Lung (tissue), 12 donors: Measurements from ENCODE around the gene EXOC7. TPM values are rescaled to one million over a fixed set of nuclear protein-coding genes. Genes with fewer than 3 reads are reported as not detected.

ENCODE experiments used
- ATAC-seq: fragments of 200-7000 bp; cut with Tn5 transposase; one replicate; pipeline ENCODE4 v1.9.1; 2020; ENCODE audit warnings: moderate number of reproducible peaks; ENCODE audit not compliant: insufficient read depth, low FRiP score
- DNase-seq, 3 donors: peaks; one replicate each; pipeline ENCODE4 v3.0.0-alpha.2; 2013 to 2017
- H3K27ac ChIP-seq, 2 donors: one replicate each; pipeline ENCODE4 v1.5.1; 2013; ENCODE audit warnings: mild to moderate bottlenecking in 2 of 2, moderate library complexity in 2 of 2, control low read depth in 1 of 2, inconsistent platforms in 1 of 2, low read depth in 1 of 2, low read length in 1 of 2
- H3K27me3 ChIP-seq, 3 donors: one replicate each; pipeline ENCODE4 v1.5.1; 2013; ENCODE audit warnings: low read length in 2 of 3; ENCODE audit not compliant: control insufficient read depth in 3 of 3, insufficient read depth in 3 of 3
- H3K36me3 ChIP-seq, 4 donors: one replicate each; pipeline ENCODE4 v1.5.1; 2013; ENCODE audit warnings: low read length in 4 of 4, mild to moderate bottlenecking in 1 of 4, moderate library complexity in 1 of 4; ENCODE audit not compliant: control insufficient read depth in 4 of 4, insufficient read depth in 4 of 4
- H3K4me1 ChIP-seq, 5 donors: one replicate each; pipeline ENCODE4 v1.5.1; 2013; ENCODE audit warnings: low read length in 5 of 5, mild to moderate bottlenecking in 2 of 5, moderate library complexity in 1 of 5; ENCODE audit not compliant: control insufficient read depth in 5 of 5, insufficient read depth in 5 of 5
- H3K4me3 ChIP-seq: one replicate; pipeline ENCODE4 v1.5.1; 2013; ENCODE audit warnings: mild to moderate bottlenecking, control low read depth, moderate library complexity
- H3K9ac ChIP-seq, 2 donors: one replicate each; pipeline ENCODE4 v1.5.1; 2013; ENCODE audit warnings: low read length in 2 of 2, control low read depth in 1 of 2; ENCODE audit not compliant: insufficient read depth in 1 of 2
- H3K9me3 ChIP-seq, 4 donors: one replicate each; pipeline ENCODE4 v1.5.1; 2013; ENCODE audit warnings: low read length in 3 of 4, mild to moderate bottlenecking in 1 of 4, moderate library complexity in 1 of 4; ENCODE audit not compliant: control insufficient read depth in 4 of 4, insufficient read depth in 3 of 4
- WGBS, 2 donors: extraction: QIAGEN DNeasy Blood & Tissue Kit; methylation state at CpG; one replicate each; pipeline ENCODE4 v1.1.7; 2013; 5-methylcytosine and 5-hydroxymethylcytosine counted together
- polyA plus RNA-seq, 2 donors: library from polyadenylated mRNA; stranded (reverse); fragments of 200-250 nt; gene quantifications; one replicate each; pipeline ENCODE4 v1.2.1, GENCODE V29; 2013
- total RNA-seq, 2 donors: library from RNA; depleted of rRNA in 1 of 2; stranded (reverse); fragments of >200 nt in 1 of 2; gene quantifications; one replicate each; pipeline ENCODE4 v1.2.1, GENCODE V29; 2014 to 2021
- TF ChIP-seq, protein P1 (sequence below): IDR thresholded peaks from 2 replicates; pipeline ENCODE4 v1.5.1; 2012; ENCODE audit warnings: mild to moderate bottlenecking; ENCODE audit errors: control extremely low read depth, extremely low read depth
- donor health status: control.
- donor health status: control.
- donor health status: Bipolar disorder and iron deficiency.
- donor health status: healthy.
- donor health status: DM: yes; HTN: yes; CAD: no.

Gene EXOC7
- total and polyA plus RNA-seq, 4 donors: 49.9 to 111 (median 80.9) TPM

DNA sequence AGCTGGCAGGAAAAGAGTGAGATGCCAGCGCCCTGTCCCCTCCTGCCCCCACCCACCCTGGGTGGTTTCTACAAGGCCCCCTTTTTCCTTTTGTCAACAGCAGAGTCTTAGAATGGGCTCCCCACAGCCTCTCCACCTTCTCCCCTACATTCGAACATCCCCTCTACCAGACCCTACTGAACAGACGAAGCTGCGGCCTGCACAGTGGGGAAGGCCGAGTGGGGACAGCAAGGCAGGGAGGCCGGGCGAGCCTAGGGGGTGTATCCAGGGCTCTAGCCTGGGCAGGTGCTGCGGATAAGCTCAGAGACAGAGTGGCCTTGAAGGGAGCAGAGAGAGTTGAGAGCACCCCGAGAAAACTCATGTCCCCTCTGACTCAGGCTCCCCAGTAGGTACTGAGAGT is 17.2 kb downstream of the EXOC7 start:
- Histone ChIP-seq H3K9me3 (no peaks in the 10 kb centered on the region), H3K9ac (no peak overlapping the region), H3K4me3 (no peak overlapping the region), H3K27ac (no peak overlapping the region), H3K27me3 (no peaks in the 10 kb centered on the region), H3K4me1 (peaks cover 0 to 16% (median 0%) of the 10 kb centered on the region in 5 donors), H3K36me3 (peaks cover 8 to 87% (median 44%) of the 10 kb centered on the region in 4 donors)
- WGBS, 2 donors: 97% methylated on average over 9 of the region's 9 CpGs
- TF ChIP-seq, protein P1, sequence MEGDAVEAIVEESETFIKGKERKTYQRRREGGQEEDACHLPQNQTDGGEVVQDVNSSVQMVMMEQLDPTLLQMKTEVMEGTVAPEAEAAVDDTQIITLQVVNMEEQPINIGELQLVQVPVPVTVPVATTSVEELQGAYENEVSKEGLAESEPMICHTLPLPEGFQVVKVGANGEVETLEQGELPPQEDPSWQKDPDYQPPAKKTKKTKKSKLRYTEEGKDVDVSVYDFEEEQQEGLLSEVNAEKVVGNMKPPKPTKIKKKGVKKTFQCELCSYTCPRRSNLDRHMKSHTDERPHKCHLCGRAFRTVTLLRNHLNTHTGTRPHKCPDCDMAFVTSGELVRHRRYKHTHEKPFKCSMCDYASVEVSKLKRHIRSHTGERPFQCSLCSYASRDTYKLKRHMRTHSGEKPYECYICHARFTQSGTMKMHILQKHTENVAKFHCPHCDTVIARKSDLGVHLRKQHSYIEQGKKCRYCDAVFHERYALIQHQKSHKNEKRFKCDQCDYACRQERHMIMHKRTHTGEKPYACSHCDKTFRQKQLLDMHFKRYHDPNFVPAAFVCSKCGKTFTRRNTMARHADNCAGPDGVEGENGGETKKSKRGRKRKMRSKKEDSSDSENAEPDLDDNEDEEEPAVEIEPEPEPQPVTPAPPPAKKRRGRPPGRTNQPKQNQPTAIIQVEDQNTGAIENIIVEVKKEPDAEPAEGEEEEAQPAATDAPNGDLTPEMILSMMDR: no peak
- DNase-seq: no peak
- no peak for ATAC-seq

DNA sequence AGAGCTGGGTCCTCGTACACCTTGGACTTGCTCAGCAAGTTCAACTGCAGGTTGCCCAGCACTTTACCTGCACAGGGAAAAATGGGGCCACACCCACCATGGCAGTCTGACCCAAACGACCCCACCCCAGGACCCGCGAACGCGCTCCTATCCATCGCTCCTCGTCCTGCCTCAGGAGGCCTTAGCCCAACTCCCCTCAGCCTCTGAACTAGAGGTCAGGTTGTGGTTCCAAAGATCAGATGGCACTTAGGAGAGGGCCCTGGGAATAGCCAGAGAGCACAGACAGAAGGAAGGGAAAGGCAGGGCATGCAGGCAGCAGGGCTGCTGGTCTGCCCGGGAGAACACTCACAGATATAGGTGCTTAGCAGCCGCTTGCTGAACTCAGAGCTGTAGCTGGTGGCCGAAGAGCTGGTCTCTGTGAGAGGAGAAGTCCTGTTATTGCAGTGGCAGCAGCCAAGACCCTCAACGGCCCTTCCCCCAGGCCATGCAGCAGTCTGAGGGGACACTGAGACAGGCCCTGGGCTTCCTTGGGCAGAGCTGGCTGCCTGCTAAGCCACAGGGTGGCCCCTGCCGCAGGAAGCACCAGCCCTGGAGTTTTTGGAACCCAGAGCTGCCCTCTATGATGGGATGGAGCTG is 17.7 kb downstream of the EXOC7 start:
- ATAC-seq: no peak
- H3K27me3 ChIP-seq: no peaks in the 10 kb centered on the region
- H3K9me3 ChIP-seq: no peaks in the 10 kb centered on the region
- H3K27ac ChIP-seq: no peak overlapping the region
- H3K36me3 ChIP-seq: peaks cover 8 to 86% (median 41%) of the 10 kb centered on the region in 4 donors
- TF ChIP-seq, protein P1: no peak
- 91 to 94% methylated on average over 13 of the region's 13 CpGs for whole genome bisulfite sequencing, 2 donors
- no peak overlapping the region for H3K4me3 ChIP-seq
- H3K4me1 ChIP-seq: peaks cover 0 to 20% (median 0%) of the 10 kb centered on the region in 5 donors
- no peak overlapping the region for H3K9ac ChIP-seq
- no peak for DNase-seq

DNA sequence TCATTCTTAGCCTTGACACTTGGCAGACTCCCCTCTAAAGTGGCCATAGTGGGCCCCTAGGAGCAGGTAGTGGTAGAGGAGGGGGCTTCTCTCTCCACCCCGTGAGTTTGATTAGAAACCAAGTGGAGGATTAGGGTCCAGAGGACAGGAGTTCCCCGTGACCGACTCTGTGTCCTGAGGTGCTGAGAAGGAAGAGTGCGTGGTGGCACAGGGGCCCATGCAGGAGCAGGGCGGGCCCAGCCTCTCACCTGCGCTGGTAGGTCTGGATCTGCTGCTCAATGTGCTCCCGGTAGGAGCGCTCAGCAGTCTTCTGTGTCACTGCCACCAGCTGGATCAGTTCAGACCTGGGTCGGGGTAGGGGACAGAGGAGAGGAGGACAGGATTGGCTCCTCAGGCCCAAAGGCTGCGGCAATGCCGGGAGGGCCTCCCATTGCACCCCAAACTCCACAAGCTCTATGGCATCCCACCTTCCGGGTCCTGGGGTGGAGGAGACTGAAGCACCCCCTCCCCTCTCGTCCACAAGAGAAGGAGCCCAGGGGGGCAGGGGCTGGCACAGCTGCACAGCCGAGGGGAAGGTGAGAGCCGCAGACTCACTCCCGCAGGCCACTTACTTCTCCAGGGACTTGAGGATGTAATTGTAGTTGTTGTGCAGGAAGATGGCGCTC is 18.4 kb downstream of the EXOC7 start:
- ATAC-seq (no peak), DNase-seq (no peak)
- Histone ChIP-seq H3K9me3 (no peaks in the 10 kb centered on the region), H3K9ac (no peak overlapping the region), H3K27me3 (no peaks in the 10 kb centered on the region), H3K36me3 (peaks cover 8 to 80% (median 39%) of the 10 kb centered on the region in 4 donors), H3K4me3 (no peak overlapping the region), H3K4me1 (peaks cover 0 to 27% (median 0%) of the 10 kb centered on the region in 5 donors), H3K27ac (no peak overlapping the region)
- TF ChIP-seq, protein P1: no peak
- WGBS, 2 donors: 78 to 84% methylated on average over 17 of the region's 17 CpGs
